NB4 (cell line): ENCODE data around the gene CEP55.

Experiments
- MAX ChIP-seq: IDR thresholded peaks from 2 replicates; pipeline ENCODE4 v1.6.1; 2011; ENCODE audit warnings: low read depth, low read length
- POLR2A ChIP-seq: IDR thresholded peaks from 2 replicates; pipeline ENCODE4 v1.6.1; 2011; ENCODE audit warnings: mild to moderate bottlenecking; ENCODE audit not compliant: insufficient read length; ENCODE audit errors: extremely low read depth
- TF ChIP-seq, protein P1 (sequence below): IDR thresholded peaks from one replicate; pipeline ENCODE4 v1.5.1; 2012; ENCODE audit warnings: low read depth, low read length

GRCh38 chr10:93565446-93565845 lies 69.0 kb downstream of the CEP55 start:
- TF ChIP-seq, protein P1, sequence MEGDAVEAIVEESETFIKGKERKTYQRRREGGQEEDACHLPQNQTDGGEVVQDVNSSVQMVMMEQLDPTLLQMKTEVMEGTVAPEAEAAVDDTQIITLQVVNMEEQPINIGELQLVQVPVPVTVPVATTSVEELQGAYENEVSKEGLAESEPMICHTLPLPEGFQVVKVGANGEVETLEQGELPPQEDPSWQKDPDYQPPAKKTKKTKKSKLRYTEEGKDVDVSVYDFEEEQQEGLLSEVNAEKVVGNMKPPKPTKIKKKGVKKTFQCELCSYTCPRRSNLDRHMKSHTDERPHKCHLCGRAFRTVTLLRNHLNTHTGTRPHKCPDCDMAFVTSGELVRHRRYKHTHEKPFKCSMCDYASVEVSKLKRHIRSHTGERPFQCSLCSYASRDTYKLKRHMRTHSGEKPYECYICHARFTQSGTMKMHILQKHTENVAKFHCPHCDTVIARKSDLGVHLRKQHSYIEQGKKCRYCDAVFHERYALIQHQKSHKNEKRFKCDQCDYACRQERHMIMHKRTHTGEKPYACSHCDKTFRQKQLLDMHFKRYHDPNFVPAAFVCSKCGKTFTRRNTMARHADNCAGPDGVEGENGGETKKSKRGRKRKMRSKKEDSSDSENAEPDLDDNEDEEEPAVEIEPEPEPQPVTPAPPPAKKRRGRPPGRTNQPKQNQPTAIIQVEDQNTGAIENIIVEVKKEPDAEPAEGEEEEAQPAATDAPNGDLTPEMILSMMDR: no peak
- TF ChIP-seq POLR2A (no peak), MAX (no peak)
